Measurements from ENCODE around the gene RREB1.

DNA sequence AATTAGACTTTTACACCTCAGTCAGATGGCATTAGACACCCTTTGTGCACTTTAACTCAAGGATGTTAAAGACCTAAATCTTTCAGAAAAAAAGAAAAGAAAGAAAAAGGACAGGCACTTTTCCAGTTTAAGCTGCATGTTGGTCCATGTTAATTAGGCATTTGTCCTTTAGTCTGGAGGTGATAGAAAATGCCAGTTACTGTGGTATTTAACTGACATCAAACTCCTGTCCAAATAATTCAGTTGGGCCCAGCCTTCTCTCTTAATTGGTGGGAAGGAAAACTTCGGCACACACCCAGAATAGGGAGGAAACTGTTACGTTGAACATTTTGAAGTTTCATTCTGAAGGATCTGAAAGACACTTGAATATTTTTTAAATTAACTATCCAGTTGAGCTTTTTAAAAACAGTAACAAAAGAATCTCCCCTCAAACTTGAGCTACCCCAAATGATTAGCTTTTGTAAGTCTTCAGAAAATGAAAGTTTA lies 30.3 kb downstream of the RREB1 start:
- TF ChIP-seq, protein P1, sequence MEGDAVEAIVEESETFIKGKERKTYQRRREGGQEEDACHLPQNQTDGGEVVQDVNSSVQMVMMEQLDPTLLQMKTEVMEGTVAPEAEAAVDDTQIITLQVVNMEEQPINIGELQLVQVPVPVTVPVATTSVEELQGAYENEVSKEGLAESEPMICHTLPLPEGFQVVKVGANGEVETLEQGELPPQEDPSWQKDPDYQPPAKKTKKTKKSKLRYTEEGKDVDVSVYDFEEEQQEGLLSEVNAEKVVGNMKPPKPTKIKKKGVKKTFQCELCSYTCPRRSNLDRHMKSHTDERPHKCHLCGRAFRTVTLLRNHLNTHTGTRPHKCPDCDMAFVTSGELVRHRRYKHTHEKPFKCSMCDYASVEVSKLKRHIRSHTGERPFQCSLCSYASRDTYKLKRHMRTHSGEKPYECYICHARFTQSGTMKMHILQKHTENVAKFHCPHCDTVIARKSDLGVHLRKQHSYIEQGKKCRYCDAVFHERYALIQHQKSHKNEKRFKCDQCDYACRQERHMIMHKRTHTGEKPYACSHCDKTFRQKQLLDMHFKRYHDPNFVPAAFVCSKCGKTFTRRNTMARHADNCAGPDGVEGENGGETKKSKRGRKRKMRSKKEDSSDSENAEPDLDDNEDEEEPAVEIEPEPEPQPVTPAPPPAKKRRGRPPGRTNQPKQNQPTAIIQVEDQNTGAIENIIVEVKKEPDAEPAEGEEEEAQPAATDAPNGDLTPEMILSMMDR (tag by site-specific recombination; IDR thresholded peaks at IDR 0.05), result no peak
- TF ChIP-seq ZNF660 (tag by site-specific recombination; IDR thresholded peaks at IDR 0.05), result no peak
- no peak for TF ChIP-seq ZNF157 (tag by site-specific recombination; IDR thresholded peaks at IDR 0.05)
- no peak for TF ChIP-seq AEBP2 (tag by site-specific recombination; IDR thresholded peaks at IDR 0.05; ENCODE audit: borderline replicate concordance)
- no peak for TF ChIP-seq YY1 (tag by site-specific recombination; IDR thresholded peaks at IDR 0.05)
- TF ChIP-seq ZNF398 (tag by site-specific recombination; IDR thresholded peaks at IDR 0.05), result no peak
- no peak for TF ChIP-seq PRDM10 (tag by site-specific recombination; IDR thresholded peaks at IDR 0.05)
- TF ChIP-seq, protein P2, sequence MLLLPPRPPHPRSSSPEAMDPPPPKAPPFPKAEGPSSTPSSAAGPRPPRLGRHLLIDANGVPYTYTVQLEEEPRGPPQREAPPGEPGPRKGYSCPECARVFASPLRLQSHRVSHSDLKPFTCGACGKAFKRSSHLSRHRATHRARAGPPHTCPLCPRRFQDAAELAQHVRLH (tag by site-specific recombination; IDR thresholded peaks at IDR 0.05), result no peak
- no peak for TF ChIP-seq SETDB1 (IDR thresholded peaks at IDR 0.05; ENCODE audit: insufficient read length, low read length)
